Keratinocyte (primary cell): ENCODE data around the gene AMBP.

Experiments
- CTCF ChIP-seq, 3 experiments: IDR thresholded peaks in 1 of 3; conservative IDR thresholded peaks in 1 of 3; optimal IDR thresholded peaks in 1 of 3; 2 replicates in 2 of 3; 3 replicates in 1 of 3; pipeline versions ENCODE3 to v1.5.1; 2011; ENCODE audit warnings: low read length in 3 of 3, mild to moderate bottlenecking in 3 of 3, moderate library complexity in 2 of 3, control low read depth in 1 of 3, inconsistent platforms in 1 of 3; ENCODE audit not compliant: insufficient read depth in 2 of 3; ENCODE audit errors: extremely low read depth in 1 of 3
- EZH2 ChIP-seq: IDR thresholded peaks from one replicate; pipeline ENCODE4 v1.6.1; 2012; ENCODE audit warnings: inconsistent platforms, mild to moderate bottlenecking, low read length, moderate library complexity

- TF ChIP-seq EZH2 = no peak
- TF ChIP-seq CTCF (optimal IDR thresholded peaks at IDR 0.05 in 1 of 3, IDR thresholded peaks at IDR 0.05 in 1 of 3, conservative IDR thresholded peaks at IDR 0.05 in 1 of 3; ENCODE audit: extremely low read depth in 1 of 3, insufficient read depth in 2 of 3, low read length in 3 of 3) = no peak
These were observed 61.3 kb downstream of the AMBP start for GRCh38 chr9:114016629-114017423.
